Eye (tissue), 1 donor: Measurements from ENCODE around the gene MIEN1.

ENCODE experiments used
- DNase-seq: peaks from one replicate; pipeline ENCODE4 v3.0.0-alpha.2; 2015

The MIEN1 gene

DNA sequence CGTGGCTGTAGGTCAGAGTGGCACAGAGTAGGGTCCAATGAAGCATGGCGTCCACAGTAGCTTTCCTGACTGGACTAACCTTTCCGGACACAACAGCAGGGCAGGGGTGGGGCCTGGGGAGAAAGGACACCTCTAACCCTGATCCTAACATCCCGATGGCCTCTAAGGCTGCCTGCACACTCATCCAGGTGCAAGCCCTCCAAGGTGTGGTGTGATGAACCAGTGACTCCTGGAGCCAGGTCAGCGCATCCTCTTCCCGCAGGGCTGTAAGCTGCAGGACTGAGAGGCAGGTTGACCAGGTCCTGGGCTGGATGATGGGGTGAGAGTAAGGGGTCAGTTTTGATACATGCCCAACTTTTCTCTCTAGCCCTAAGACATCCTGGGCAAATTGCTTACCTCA, 33.6 kb downstream of the MIEN1 start:
- DNase-seq, result no peak

DNA sequence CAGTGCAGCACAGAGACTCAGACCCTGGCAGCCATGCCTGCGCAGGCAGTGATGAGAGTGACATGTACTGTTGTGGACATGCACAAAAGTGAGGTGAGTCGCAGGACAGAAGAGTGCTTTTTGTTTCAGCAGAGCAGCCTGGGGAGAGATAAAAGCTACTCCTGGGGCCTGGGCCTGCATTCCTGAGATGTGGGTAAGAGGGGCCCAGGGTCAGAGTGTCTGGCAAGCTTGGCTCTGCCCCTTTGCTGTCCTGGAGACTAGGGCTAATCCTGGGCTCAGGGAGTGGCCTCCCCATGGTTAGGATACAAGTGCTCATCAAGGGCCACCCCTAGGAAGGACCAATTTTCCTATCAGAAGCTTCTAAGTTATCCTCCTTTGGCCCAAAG, 35.2 kb downstream of the MIEN1 start:
- DNase-seq, result no peak

DNA sequence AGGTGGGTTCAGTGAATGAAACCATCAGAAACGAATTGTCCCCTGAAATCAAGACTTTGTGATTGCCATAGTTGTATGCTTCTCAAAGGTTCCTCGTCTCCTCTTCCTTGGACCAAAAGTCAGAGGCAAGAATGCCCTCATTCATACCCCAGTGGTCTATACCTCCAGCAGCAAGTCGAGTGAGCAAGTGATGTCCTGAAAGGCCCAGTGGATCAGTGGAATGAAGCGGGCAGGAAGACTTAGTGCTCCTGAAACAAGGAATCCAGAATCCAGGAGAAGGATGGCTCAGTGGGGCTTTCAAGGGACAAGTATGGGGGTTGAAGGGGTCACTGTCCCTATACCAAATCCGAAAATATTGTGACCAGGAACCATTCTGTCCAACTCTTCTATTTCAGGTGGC, 35.7 kb downstream of the MIEN1 start:
- no peak for DNase-seq

DNA sequence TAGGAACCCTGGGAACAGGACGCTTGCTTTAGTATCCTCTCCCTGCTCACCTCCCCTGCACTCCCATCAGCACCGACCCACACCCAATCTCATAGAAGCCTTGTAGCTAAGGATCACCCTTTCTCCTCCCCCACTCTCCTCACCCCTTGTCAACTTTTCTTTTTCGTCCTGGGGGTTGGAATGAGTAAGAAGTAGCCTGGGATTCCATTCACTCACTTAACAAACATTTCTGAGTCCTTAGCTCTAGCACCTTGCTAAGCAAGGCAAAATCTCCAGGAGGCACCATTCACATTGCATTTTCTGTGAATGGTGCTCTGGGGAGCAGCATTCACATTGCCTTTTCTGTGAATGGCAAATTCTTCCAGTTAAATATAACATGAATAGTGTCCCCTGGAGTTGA, 41.4 kb downstream of the MIEN1 start:
- no peak for DNase-seq

DNA sequence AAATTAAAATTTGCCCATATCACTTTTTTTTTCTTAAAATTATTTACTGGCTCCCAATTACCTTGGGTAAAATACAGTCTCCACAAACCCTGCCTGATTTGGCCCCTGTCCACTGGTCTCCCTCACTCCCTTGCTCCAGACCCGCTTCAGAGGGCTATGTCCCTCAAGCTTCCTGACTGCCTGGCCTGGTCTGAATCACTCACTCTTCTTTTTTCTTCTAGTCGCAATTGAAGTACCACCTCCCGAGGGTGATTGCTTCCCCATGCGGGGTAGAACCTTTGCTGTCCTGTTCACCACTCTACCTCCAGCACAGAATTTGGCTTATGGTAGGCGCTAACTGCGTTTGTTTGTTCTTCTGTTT, 41.9 kb downstream of the MIEN1 start:
- no peak for DNase-seq

DNA sequence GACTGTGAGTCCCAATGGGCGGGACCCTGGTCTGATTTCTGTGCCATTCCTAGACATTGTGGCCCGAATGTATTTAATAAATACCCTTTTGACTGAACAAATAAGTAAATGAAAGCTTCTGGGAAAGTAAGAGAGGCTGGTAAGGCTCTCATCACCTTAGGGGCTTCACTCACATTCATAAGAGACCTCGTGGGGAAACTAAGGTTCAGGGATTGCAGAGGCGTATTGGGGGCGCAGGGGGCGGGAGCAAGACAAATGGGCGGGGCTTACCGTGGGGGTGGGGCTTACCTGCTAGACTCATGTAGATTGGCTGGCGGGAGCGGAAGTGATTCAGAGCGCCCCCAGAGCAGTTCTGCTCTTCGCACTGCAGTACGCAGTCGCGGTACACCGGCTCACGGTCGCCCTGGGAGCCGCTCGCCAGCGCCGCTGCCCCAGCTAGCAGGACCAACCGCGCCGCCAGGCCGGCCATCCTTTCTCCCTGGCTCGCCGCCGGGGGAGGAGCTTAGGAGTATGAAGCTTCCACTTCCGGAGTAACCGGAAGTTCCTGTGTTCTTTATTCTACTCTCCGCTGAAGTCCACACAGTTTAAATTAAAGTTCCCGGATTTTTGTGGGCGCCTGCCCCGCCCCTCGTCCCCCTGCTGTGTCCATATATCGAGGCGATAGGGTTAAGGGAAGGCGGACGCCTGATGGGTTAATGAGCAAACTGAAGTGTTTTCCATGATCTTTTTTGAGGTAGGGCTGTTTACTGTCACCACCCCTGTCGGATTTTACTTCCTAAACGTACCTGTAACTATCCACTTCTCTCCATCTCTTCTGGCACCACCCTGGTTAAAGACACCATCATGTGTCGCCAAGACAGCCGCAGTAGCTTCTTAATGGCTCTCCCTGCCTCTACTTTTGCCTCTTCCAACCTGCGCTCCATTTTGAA, 42.5 kb downstream of the MIEN1 start, which contains the start of gene PGAP3:
Gene PGAP3, minus strand, starts transcription at position 512 of the 929 bp plus-strand sequence. Its CDS starts 43 bp downstream, at position 469.
- peak; percentile 96 for DNase-seq

DNA sequence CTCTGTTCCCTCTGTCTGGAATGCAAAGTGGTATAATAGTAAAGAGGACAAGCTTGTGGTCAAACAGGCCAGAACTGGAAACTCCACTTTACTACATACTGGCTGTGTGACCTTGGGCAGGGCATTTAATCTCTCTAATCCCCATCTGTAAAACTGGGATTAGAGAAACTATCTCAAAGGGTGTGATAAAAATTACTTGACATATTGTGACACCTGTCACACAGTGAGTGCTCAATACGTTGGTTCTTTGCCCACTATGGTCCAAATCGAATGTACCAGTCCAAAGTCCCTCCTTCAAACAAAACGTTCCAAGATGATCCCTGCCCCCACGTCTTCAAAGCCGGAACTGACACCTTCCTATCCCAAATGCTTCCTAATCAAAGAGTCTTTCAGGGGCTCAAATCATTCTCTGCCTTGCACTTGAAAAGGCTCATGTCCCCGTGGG, 43.2 kb downstream of the MIEN1 start:
- DNase-seq, result no peak

DNA sequence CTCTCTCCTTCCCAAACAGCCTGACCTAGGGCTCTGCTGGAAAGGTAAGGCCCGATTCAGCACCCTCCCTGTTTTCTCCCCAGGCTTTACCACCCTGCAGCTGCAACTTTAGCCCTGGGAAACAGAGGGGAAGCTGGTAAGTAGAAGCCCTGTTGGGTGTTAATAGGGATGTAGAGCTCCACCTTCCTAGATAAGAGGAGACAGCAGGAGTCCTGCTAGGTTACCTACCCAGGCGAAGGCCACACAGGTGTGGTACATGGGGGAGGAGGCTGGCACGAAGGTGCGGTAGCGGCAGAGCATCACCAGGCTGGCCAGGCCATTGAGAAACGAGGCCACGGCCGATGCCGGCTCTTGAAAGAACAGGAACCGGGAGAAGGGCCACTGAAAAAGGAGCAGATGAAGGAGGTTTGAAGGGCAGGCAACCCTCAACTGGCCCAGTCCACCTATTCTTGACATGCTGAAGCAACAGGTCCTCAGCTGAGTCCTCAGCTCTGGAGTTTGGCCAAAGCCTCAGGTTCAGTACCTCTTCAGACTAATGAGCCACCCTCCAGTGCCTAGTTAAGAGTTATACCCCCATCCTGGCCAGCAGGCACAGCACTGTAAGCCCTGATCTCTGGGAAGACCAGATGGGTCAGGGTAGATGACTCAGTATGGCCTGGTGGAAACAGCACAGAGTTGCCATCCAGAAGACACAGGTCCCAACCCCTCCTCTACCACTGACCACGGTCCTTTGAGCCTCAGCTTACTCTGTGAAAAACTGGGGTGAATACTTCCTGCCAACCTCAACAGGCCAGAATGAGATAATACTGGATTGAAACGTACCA, 45.8 kb downstream of the MIEN1 start:
- no peak for DNase-seq

DNA sequence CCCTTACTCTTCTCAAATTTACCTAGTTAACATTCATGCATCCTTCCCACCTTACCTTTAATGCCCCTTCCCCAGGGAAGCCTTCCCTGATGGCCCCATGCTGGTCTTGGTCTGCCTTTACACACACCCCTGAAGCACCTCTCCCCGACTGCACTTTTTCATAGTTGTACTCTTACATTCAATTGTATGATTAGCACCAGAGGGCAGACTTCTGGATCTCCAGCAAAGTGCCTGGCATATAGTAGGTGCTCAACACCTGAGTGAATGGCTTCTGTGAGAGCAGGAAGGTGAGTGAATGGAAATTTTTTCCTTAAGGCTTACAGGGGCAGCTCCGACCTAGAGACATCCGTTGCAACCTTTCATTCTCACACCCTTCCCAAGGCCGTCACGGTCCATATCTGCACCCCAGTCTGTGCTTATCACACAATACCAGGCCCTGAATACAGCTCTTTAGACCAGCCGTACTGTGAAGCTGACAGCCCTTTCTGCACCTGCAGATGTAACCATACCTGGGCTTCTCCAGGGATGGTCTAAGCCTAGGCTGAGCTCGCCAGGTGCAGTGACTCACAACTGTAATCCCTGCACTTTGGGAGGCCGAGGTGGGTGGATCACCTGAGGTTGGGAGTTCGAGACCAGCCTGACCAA, 46.9 kb downstream of the MIEN1 start:
- no peak for DNase-seq

DNA sequence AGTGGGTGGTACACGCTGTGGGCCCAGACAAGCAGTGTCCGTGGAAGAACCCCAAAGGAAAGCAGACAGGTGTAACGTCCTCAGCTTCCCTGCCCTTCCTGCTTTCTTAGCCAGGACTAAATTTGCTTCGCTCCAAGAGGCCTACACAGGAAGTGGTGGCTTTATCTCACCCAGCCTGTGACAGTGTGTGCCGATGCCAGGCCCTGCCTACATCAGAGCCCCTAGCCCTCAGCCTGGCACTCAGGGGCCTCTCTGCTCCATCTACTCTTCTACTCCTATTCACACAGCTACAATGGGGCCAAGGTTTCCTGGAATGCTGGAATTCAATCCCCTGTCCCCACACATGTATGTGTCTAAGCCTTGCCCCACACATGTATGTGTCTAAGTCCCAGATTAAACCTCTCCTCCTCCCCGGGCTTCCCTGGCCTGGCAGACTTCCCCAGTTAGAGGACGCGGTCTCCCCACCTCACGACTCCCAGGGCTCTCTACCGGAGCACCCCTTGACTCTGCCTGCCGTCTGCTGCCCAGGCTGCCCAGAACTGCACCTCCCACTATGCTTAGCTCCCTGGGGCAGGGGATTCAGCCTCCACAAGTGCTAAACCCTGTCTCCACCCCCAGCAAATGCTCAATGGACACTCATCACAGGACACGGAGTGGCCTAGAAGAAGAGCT, 50.7 kb downstream of the MIEN1 start:
- no peak for DNase-seq
